ENCODE data around the gene AMD1. TPM values are rescaled to one million over a fixed set of nuclear protein-coding genes. Genes with fewer than 3 reads are reported as not detected.

AMD1 gene
- total and polyA plus RNA-seq, 8 donors, result 11.3 to 30.1 (median 24.5) TPM

Other genes with a start within 250 kb of the AMD1 start
- 10 to 100 TPM in 1 of 6 donors, 1 to 10 TPM in 5; 3.3 to 14.7 (median 5.9) TPM for gene CDK19, start 59.3 kb upstream of the AMD1 start, total RNA-seq
- gene CDK19, start 59.3 kb upstream of the AMD1 start, polyA plus RNA-seq, result 1 to 10 TPM; 2.4 to 4.3 TPM
- gene GTF3C6, start 83.9 kb downstream of the AMD1 start, total RNA-seq, result 10 to 100 TPM; 14.8 to 35.2 (median 21.0) TPM
- gene GTF3C6, start 83.9 kb downstream of the AMD1 start, polyA plus RNA-seq, result 10 to 100 TPM; 31.7 to 37.1 TPM
- gene RPF2, start 107.3 kb downstream of the AMD1 start, total RNA-seq, result 10 to 100 TPM; 10.5 to 21.0 (median 15.6) TPM
- gene RPF2, start 107.3 kb downstream of the AMD1 start, polyA plus RNA-seq, result 10 to 100 TPM; 16.9 TPM
- 10 to 100 TPM; 24.1 to 48.8 (median 34.9) TPM for gene SLC16A10, start 212.7 kb downstream of the AMD1 start, total RNA-seq
- 1 to 10 TPM; 5.1 to 5.5 TPM for gene SLC16A10, start 212.7 kb downstream of the AMD1 start, polyA plus RNA-seq

Data from pancreas (tissue), 8 donors.